DOHH2 (cell line): ENCODE data around the gene OLFM1.

ENCODE experiments used
- CTCF ChIP-seq: fragments of 200-600 bp; sonication (generic); IDR thresholded peaks from one replicate; pipeline ENCODE4 v1.5.1; 2014; ENCODE audit warnings: antibody characterized with exemption, mild to moderate bottlenecking, low read depth, low read length; ENCODE audit not compliant: poor library complexity, severe bottlenecking
- EZH2phosphoT487 ChIP-seq: fragments of 200-600 bp; sonication (generic); IDR thresholded peaks from 2 replicates; pipeline ENCODE4 v1.6.1; 2017; ENCODE audit warnings: borderline replicate concordance, mild to moderate bottlenecking, antibody characterized with exemption, low read length, moderate library complexity, mixed read lengths

- TF ChIP-seq CTCF: no peak
- TF ChIP-seq EZH2phosphoT487: no peak
These were observed 11.2 kb upstream of the OLFM1 start for GRCh38 chr9:135076143-135076875.
